Erythroblast (primary cell): ENCODE results near the gene NISCH.

Source experiments
- GATA1 ChIP-seq: IDR thresholded peaks from 2 replicates; pipeline ENCODE4 v1.6.1; 2011; ENCODE audit warnings: low read depth, mild to moderate bottlenecking, control low read depth, low read length, moderate library complexity
- POLR2A ChIP-seq: IDR thresholded peaks from 2 replicates; pipeline ENCODE4 v1.6.1; 2011; ENCODE audit warnings: mild to moderate bottlenecking, low read length

- TF ChIP-seq POLR2A (no peak), GATA1 (no peak)
These were observed 23.2 kb upstream of the NISCH start for GRCh38 chr3:52432225-52432624.
